ENCODE data around the gene INPP1. TPM values are rescaled to one million over a fixed set of nuclear protein-coding genes. Genes with fewer than 3 reads are reported as not detected.
"Not testable (repeated sequence)": the region's sequence is repeated elsewhere in the genome, so short reads cannot be mapped to it uniquely, and the experiment has no call there.

The INPP1 gene
- total RNA-seq, 3 donors from 2014 or later = 7.4 to 24.3 (median 15.5) TPM

- Histone ChIP-seq H3K27ac (no peak overlapping the region), H3K36me3 (no peaks in the 10 kb centered on the region), H3K4me1 (no peaks in the 10 kb centered on the region), H3K9me3 (no peaks in the 10 kb centered on the region), H3K4me3 (no peak overlapping the region), H3K27me3 (no peaks in the 10 kb centered on the region)
- TF ChIP-seq POLR2A (IDR thresholded peaks at IDR 0.05) = no peak
- TF ChIP-seq POLR2AphosphoS5 (IDR thresholded peaks at IDR 0.05) = no peak
- TF ChIP-seq, protein P1, sequence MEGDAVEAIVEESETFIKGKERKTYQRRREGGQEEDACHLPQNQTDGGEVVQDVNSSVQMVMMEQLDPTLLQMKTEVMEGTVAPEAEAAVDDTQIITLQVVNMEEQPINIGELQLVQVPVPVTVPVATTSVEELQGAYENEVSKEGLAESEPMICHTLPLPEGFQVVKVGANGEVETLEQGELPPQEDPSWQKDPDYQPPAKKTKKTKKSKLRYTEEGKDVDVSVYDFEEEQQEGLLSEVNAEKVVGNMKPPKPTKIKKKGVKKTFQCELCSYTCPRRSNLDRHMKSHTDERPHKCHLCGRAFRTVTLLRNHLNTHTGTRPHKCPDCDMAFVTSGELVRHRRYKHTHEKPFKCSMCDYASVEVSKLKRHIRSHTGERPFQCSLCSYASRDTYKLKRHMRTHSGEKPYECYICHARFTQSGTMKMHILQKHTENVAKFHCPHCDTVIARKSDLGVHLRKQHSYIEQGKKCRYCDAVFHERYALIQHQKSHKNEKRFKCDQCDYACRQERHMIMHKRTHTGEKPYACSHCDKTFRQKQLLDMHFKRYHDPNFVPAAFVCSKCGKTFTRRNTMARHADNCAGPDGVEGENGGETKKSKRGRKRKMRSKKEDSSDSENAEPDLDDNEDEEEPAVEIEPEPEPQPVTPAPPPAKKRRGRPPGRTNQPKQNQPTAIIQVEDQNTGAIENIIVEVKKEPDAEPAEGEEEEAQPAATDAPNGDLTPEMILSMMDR (IDR thresholded peaks at IDR 0.05) = no peak
- intact Hi-C loops (cut with DNase I; ENCODE audit: low total_unique reads) = no loop called here
- no peak for DNase-seq (ENCODE audit: low spot score in 2 of 2)
Observed at GRCh38 chr2:190333928-190334327, 9.5 kb upstream of the INPP1 start.

- DNase-seq (ENCODE audit: low spot score in 2 of 2) = no peak
- Histone ChIP-seq H3K36me3 (no peaks in the 10 kb centered on the region), H3K27ac (no peak overlapping the region), H3K9me3 (no peaks in the 10 kb centered on the region), H3K4me3 (no peak overlapping the region), H3K27me3 (no peaks in the 10 kb centered on the region), H3K4me1 (no peaks in the 10 kb centered on the region)
- intact Hi-C loops (cut with DNase I; ENCODE audit: low total_unique reads) = no loop called here
- no peak for TF ChIP-seq POLR2A (IDR thresholded peaks at IDR 0.05)
- TF ChIP-seq, protein P1 (IDR thresholded peaks at IDR 0.05) = no peak
- no peak for TF ChIP-seq POLR2AphosphoS5 (IDR thresholded peaks at IDR 0.05)
Observed at GRCh38 chr2:190334479-190335224, 8.7 kb upstream of the INPP1 start.

DNA sequence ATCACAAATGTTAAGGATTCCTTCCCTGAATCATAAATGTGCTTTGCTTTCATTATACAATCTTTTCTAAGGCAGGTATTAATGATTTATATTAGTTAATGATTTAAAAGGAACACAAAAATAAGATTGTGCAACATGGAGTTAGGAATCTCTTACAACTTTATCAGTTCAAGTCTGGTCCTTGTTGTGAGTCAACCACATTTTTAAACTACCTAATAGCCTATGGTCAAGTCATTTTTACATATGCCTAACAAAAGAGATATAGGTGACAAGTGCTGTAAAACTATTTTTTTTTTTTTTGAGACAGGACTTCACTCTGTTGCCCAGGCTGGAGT lies 8.2 kb upstream of the INPP1 start:
- H3K4me3 ChIP-seq = no peak overlapping the region
- no peaks in the 10 kb centered on the region for H3K4me1 ChIP-seq
- no peak for TF ChIP-seq POLR2A (IDR thresholded peaks at IDR 0.05)
- no peak for TF ChIP-seq POLR2AphosphoS5 (IDR thresholded peaks at IDR 0.05)
- TF ChIP-seq, protein P1 (IDR thresholded peaks at IDR 0.05) = no peak
- H3K27ac ChIP-seq = no peak overlapping the region
- H3K27me3 ChIP-seq = no peaks in the 10 kb centered on the region
- DNase-seq (ENCODE audit: low spot score in 2 of 2) = no peak
- intact Hi-C loops (cut with DNase I; ENCODE audit: low total_unique reads) = no loop called here
- H3K36me3 ChIP-seq = no peaks in the 10 kb centered on the region
- H3K9me3 ChIP-seq = no peaks in the 10 kb centered on the region

GRCh38 chr2:190335584-190335983 lies 7.8 kb upstream of the INPP1 start:
- H3K27ac ChIP-seq; intact Hi-C loops (cut with DNase I; ENCODE audit: low total_unique reads); H3K36me3 ChIP-seq; H3K27me3 ChIP-seq; H3K4me3 ChIP-seq; H3K9me3 ChIP-seq; DNase-seq (ENCODE audit: low spot score in 2 of 2); H3K4me1 ChIP-seq: not testable (repeated sequence)

GRCh38 chr2:190336420-190336819 lies 7.0 kb upstream of the INPP1 start:
- TF ChIP-seq POLR2AphosphoS5 (IDR thresholded peaks at IDR 0.05) (no peak), POLR2A (IDR thresholded peaks at IDR 0.05) (no peak)
- TF ChIP-seq, protein P1 (IDR thresholded peaks at IDR 0.05) = no peak
- intact Hi-C loops (cut with DNase I; ENCODE audit: low total_unique reads) = no loop called here
- Histone ChIP-seq H3K36me3 (no peaks in the 10 kb centered on the region), H3K4me1 (no peaks in the 10 kb centered on the region), H3K4me3 (no peak overlapping the region), H3K9me3 (no peaks in the 10 kb centered on the region), H3K27me3 (no peaks in the 10 kb centered on the region), H3K27ac (no peak overlapping the region)
- no peak for DNase-seq (ENCODE audit: low spot score in 2 of 2)
